K562 (cell line): Measurements from ENCODE around the gene ZSWIM3. TPM values are rescaled to one million over a fixed set of nuclear protein-coding genes. Genes with fewer than 3 reads are reported as not detected.

Experiments
- ATAC-seq: fragments of 200-7000 bp; cut with Tn5 transposase; 3 replicates; pipeline ENCODE4 v1.9.1; 2020; ENCODE audit warnings: moderate library complexity
- Bru-seq: library from RNA; stranded (reverse); fragments of 400-500 nt; gene quantifications from one replicate; lab custom pipeline; 2021; lab: Mats Ljungman, UMichigan
- BruChase-seq, 2 experiments: library from RNA; stranded (reverse); fragments of 400-500 nt; gene quantifications; one replicate each; lab custom pipeline; 2021; lab: Mats Ljungman, UMichigan
- BruUV-seq: library from RNA; stranded (reverse); fragments of 400-500 nt; replicated peaks from 2 replicates; lab custom pipeline; 2021; lab: Mats Ljungman, UMichigan
- CTCF ChIA-PET: fragments of 300-600 bp; formaldehyde crosslinking; extraction: SDS; loops from one replicate; lab custom pipeline; 2021; ENCODE audit warnings: low intra/inter-chr PET ratio; lab: Yijun Ruan, JAX
- POLR2A ChIA-PET: fragments of 300-600, 350-650 bp; sonication (Branson Sonifier 250); formaldehyde crosslinking; extraction: SDS; loops from one replicate; lab custom pipeline; 2021; ENCODE audit warnings: antibody characterized with exemption, inconsistent platforms; lab: Yijun Ruan, JAX
- DNase-seq, 4 experiments: peaks; one replicate each; pipeline versions ENCODE4 v3.0.0 to v3.0.0-alpha.2; 2011 to 2018; ENCODE audit warnings: low spot score in 3 of 4, mixed read lengths in 3 of 4; ENCODE audit errors: extremely low read depth in 1 of 4
- FAIRE-seq: peaks from 2 replicates; lab custom pipeline; 2011; peaks lifted over from hg19 to GRCh38; lab: Jason Lieb, UNC
- H2AFZ ChIP-seq: 2 replicates; pipeline ENCODE4 v1.6.0; 2011; ENCODE audit warnings: low read depth, low read length, control low read depth, inconsistent platforms
- H3K27ac ChIP-seq: fragments of 200-600 bp; 3 replicates; pipeline ENCODE4 v1.8.0; 2011; ENCODE audit warnings: low read depth, mild to moderate bottlenecking, control low read depth, inconsistent platforms, low read length, moderate library complexity, mixed read lengths; ENCODE audit errors: extremely low read depth
- H3K27me3 ChIP-seq, 2 experiments: fragments of 300-600 bp in 1 of 2; 2 replicates in 1 of 2; 3 replicates in 1 of 2; pipeline versions ENCODE4 v1.6.0 to v1.8.0; 2011; ENCODE audit warnings: inconsistent platforms in 2 of 2, low read length in 2 of 2, mild to moderate bottlenecking in 1 of 2, mixed read lengths in 1 of 2, moderate library complexity in 1 of 2; ENCODE audit not compliant: control insufficient read depth in 2 of 2, insufficient read depth in 2 of 2
- H3K36me3 ChIP-seq: fragments of 300-600 bp; 3 replicates; pipeline ENCODE4 v1.8.0; 2011; ENCODE audit warnings: mild to moderate bottlenecking, low read length, inconsistent platforms; ENCODE audit not compliant: control insufficient read depth, insufficient read depth
- H3K4me1 ChIP-seq, 2 experiments: fragments of 200-600 bp in 1 of 2; replicated peaks in 1 of 2; 2 replicates in 1 of 2; 3 replicates in 1 of 2; pipeline versions ENCODE4 v1.5.1 to v1.8.0; 2011; ENCODE audit warnings: inconsistent platforms in 2 of 2, low read length in 2 of 2, mild to moderate bottlenecking in 1 of 2, mixed read lengths in 1 of 2, moderate library complexity in 1 of 2; ENCODE audit not compliant: control insufficient read depth in 2 of 2, insufficient read depth in 2 of 2
- H3K4me2 ChIP-seq: 2 replicates; pipeline ENCODE4 v1.6.1; 2011; ENCODE audit warnings: low read length, control low read depth, inconsistent platforms, mixed read lengths; ENCODE audit not compliant: insufficient read depth
- H3K4me3 ChIP-seq: fragments of 200-600 bp; sonication (generic), shearing (Covaris generic); 2 replicates; pipeline ENCODE4 v1.5.1; 2016; ENCODE audit warnings: control low read depth, inconsistent platforms
- H3K79me2 ChIP-seq: fragments of 200-600 bp; 3 replicates; pipeline ENCODE4 v1.8.0; 2011; ENCODE audit warnings: low read length, inconsistent platforms; ENCODE audit not compliant: control insufficient read depth, insufficient read depth
- H3K9ac ChIP-seq, 2 experiments: 2 replicates each; pipeline versions ENCODE4 v1.6.0 to v1.6.1; 2011; ENCODE audit warnings: low read depth in 2 of 2, low read length in 2 of 2, control low read depth in 1 of 2, inconsistent platforms in 1 of 2, mild to moderate bottlenecking in 1 of 2, mixed read lengths in 1 of 2; ENCODE audit not compliant: insufficient read depth in 1 of 2
- H3K9me1 ChIP-seq: one replicate; pipeline ENCODE4 v1.6.0; 2011; ENCODE audit warnings: inconsistent platforms, mild to moderate bottlenecking, low read length, moderate library complexity; ENCODE audit not compliant: control insufficient read depth, insufficient read depth
- H3K9me3 ChIP-seq: replicated peaks from 2 replicates; pipeline ENCODE4 v1.5.1; 2011; ENCODE audit warnings: low read depth, low read length, inconsistent platforms; ENCODE audit not compliant: control insufficient read depth, insufficient read depth
- H4K20me1 ChIP-seq: replicated peaks from 2 replicates; pipeline ENCODE4 v1.6.1; 2011; ENCODE audit warnings: low read length, inconsistent platforms, mixed read lengths; ENCODE audit not compliant: control insufficient read depth, insufficient read depth
- MBD2 ChIP-seq: sonication (generic); IDR thresholded peaks from 2 replicates; pipeline ENCODE4 v1.6.1; 2016; ENCODE audit warnings: low read depth, borderline replicate concordance
- NR2C1 ChIP-seq, 2 experiments: fragments of 450-650 bp; IDR thresholded peaks; 2 replicates each; pipeline ENCODE4 v1.6.1; 2017; ENCODE audit warnings: mild to moderate bottlenecking in 2 of 2, antibody characterized with exemption in 1 of 2, inconsistent platforms in 1 of 2, missing compliant biosample characterization in 1 of 2, missing genetic modification characterization in 1 of 2
- NR2C2 ChIP-seq, 2 experiments: fragments of 200-800 bp in 1 of 2; sonication (Bioruptor generic) in 1 of 2; sonication (generic) in 1 of 2; formaldehyde crosslinking in 1 of 2; IDR thresholded peaks; 2 replicates each; pipeline versions ENCODE4 v1.6.1 to v1.8.0; 2016 to 2022; ENCODE audit warnings: mild to moderate bottlenecking in 1 of 2, missing compliant biosample characterization in 1 of 2, missing genetic modification characterization in 1 of 2, missing genetic modification reagents in 1 of 2
- RBM25 ChIP-seq: fragments of 200-400 bp; formaldehyde crosslinking; IDR thresholded peaks from 2 replicates; pipeline ENCODE4 v1.6.1; 2018; ENCODE audit warnings: low read length, low read depth, moderate library complexity; ENCODE audit not compliant: severe bottlenecking
- SAFB ChIP-seq: fragments of 200-400 bp; formaldehyde crosslinking; IDR thresholded peaks from 2 replicates; pipeline ENCODE4 v1.6.1; 2017; ENCODE audit warnings: low read depth, low read length, borderline replicate concordance
- SUPT5H ChIP-seq: fragments of 450-650 bp; IDR thresholded peaks from 2 replicates; pipeline ENCODE4 v1.6.1; 2016
- TEAD1 ChIP-seq, 2 experiments: fragments of 450-650 bp in 1 of 2; sonication (generic) in 1 of 2; formaldehyde crosslinking; IDR thresholded peaks; 2 replicates each; pipeline versions ENCODE4 v1.4.0 to v1.8.0; 2020 to 2022; ENCODE audit warnings: mild to moderate bottlenecking in 2 of 2, missing genetic modification reagents in 1 of 2
- WGBS: fragments of 100-300 bp; shearing (Covaris generic); methylation state at CpG from one replicate; pipeline ENCODE4 v1.1.6; 2016; ENCODE audit warnings: low coverage, mixed read lengths; ENCODE audit not compliant: insufficient coverage; ENCODE audit errors: missing lambda C conversion rate; 5-methylcytosine and 5-hydroxymethylcytosine counted together
- in situ Hi-C: fragments of 300-500 bp; cut with MboI; formaldehyde crosslinking; loops from 4 replicates; pipeline ENCODE4 v1.15.0; 2018; ENCODE audit warnings: inconsistent platforms, mixed read lengths
- intact Hi-C: fragments of 100-400 bp; cut with micrococcal nuclease; formaldehyde crosslinking; loops from 2 replicates; pipeline ENCODE4 v1.14.2; 2022
- long read RNA-seq, 3 experiments: library from polyadenylated mRNA in 2 of 3; library from RNA in 1 of 3; unstranded in 2 of 3; stranded (forward) in 1 of 3; transcript quantifications; one replicate each; pipeline ENCODE4 v2.0.0, GENCODE V29; 2019 to 2022
- polyA minus RNA-seq, 3 experiments: library from RNA; depleted of rRNA, polyadenylated mRNA; stranded (reverse); fragments of >200 nt; gene quantifications; 2 replicates each; pipeline ENCODE4 v1.2.3, GENCODE V29; 2011
- polyA plus RNA-seq, 8 experiments: library from polyadenylated mRNA; depleted of rRNA in 4 of 8; stranded (reverse) in 5 of 8; unstranded in 3 of 8; fragments of >200 nt; fragmentation: Nextera tagmentation in 2 of 8; fragmentation: Illumina TruSeq in 1 of 8; extraction: Ambion mirVana in 2 of 8; extraction: Trizol in 1 of 8; gene quantifications; 2 replicates each; pipeline versions ENCODE4 v1.2.1 to v1.2.3, GENCODE V29; 2011 to 2014; ENCODE audit warnings: inconsistent platforms in 1 of 8, missing spikeins in 1 of 8
- total RNA-seq, 7 experiments: library from RNA; depleted of rRNA in 6 of 7; stranded (reverse); fragments of >200 nt in 6 of 7; fragmentation: Illumina TruSeq in 2 of 7; extraction: Trizol in 2 of 7; gene quantifications; 2 replicates each; pipeline versions ENCODE4 v1.2.1 to v1.2.3, GENCODE V29; 2011 to 2021; ENCODE audit warnings: low replicate concordance in 1 of 7
- TF ChIP-seq, protein P1 (sequence below): fragments of 450-650 bp; formaldehyde crosslinking; IDR thresholded peaks from 2 replicates; pipeline ENCODE4 v1.4.0; 2022; ENCODE audit warnings: mild to moderate bottlenecking, moderate library complexity
- TF ChIP-seq, protein P2 (sequence below): fragments of 450-650 bp; IDR thresholded peaks from 2 replicates; pipeline ENCODE4 v1.6.1; 2014; ENCODE audit warnings: low read depth, mild to moderate bottlenecking, moderate library complexity, borderline replicate concordance
- TF ChIP-seq, protein P3 (sequence below): IDR thresholded peaks from 2 replicates; pipeline ENCODE4 v1.6.1; 2012; ENCODE audit warnings: low read depth, low read length, improper control_type of control experiment, borderline replicate concordance

The ZSWIM3 gene
- total RNA-seq (2011; cell fraction: chromatin; rRNA removed; ENCODE audit: low replicate concordance) = 3.7 and 6.4 TPM in 2 replicates
- total RNA-seq (2011; cell fraction: nucleolus; rRNA removed) = 4.2 and 5.5 TPM in 2 replicates
- 3.1 and 3.6 TPM in 2 replicates for total RNA-seq (2011; cell fraction: nucleoplasm; rRNA removed)
- 2.4 and 2.7 TPM in 2 replicates for total RNA-seq (2014; rRNA removed)
- total RNA-seq (2014; rRNA removed; fragmentation: Illumina TruSeq; extraction: Trizol) = 2.6 and 2.8 TPM in 2 replicates
- 3.6 and 4.0 TPM in 2 replicates for total RNA-seq (2015; rRNA removed; fragmentation: Illumina TruSeq; extraction: Trizol)
- 2.5 and 2.9 TPM in 2 replicates for total RNA-seq (2021)
- polyA plus RNA-seq (2011; rRNA removed) = 4.3 and 5.4 TPM in 2 replicates
- 4.5 and 4.6 TPM in 2 replicates for polyA plus RNA-seq (2011; cell fraction: cytosol; rRNA removed)
- 3.4 and 3.6 TPM in 2 replicates for polyA plus RNA-seq (2011; cell fraction: nucleus; rRNA removed)
- 2.2 and 3.5 TPM in 2 replicates for polyA plus RNA-seq (2012)
- polyA plus RNA-seq (2014; fragmentation: Illumina TruSeq; extraction: Trizol) = 2.6 and 3.0 TPM in 2 replicates
- polyA plus RNA-seq (2014; fragmentation: Nextera tagmentation; extraction: Ambion mirVana) = 1 to 10 TPM; 1.7 to 1.8 TPM
- 1.8 and 3.7 TPM in 2 replicates for polyA plus RNA-seq (2014; rRNA removed)
- polyA minus RNA-seq (2011; rRNA and poly(A)+ RNA removed) = 7.4 and 7.9 TPM in 2 replicates
- 3.4 and 4.7 TPM in 2 replicates for polyA minus RNA-seq (2011; cell fraction: cytosol; rRNA and poly(A)+ RNA removed)
- polyA minus RNA-seq (2011; cell fraction: nucleus; rRNA and poly(A)+ RNA removed) = 0.81 and 3.1 TPM in 2 replicates
- Bru-seq, nascent RNA = percentile 45 among the genes with signal in this experiment
- percentile 48 among the genes with signal in this experiment for BruChase-seq, experiment 1, labeled RNA remaining after a 2-hour chase
- percentile 45 among the genes with signal in this experiment for BruChase-seq, experiment 2, labeled RNA remaining after a 6-hour chase
- long read RNA-seq, experiment 1, transcript ZSWIM3-201 (2 exons, 2,773 nt) = major isoform, 7 of 9 reads
- long read RNA-seq, experiment 1, partial matches to known transcripts = 0 of 9 reads
- long read RNA-seq, experiment 1, other reads (novel, unspliced or antisense) = 2 of 9 reads
- long read RNA-seq, experiment 2 = 0 reads
- long read RNA-seq, experiment 3, partial matches to known transcripts = 0 of 2 reads
- long read RNA-seq, experiment 3, other reads (novel, unspliced or antisense) = 0 of 2 reads

DNA sequence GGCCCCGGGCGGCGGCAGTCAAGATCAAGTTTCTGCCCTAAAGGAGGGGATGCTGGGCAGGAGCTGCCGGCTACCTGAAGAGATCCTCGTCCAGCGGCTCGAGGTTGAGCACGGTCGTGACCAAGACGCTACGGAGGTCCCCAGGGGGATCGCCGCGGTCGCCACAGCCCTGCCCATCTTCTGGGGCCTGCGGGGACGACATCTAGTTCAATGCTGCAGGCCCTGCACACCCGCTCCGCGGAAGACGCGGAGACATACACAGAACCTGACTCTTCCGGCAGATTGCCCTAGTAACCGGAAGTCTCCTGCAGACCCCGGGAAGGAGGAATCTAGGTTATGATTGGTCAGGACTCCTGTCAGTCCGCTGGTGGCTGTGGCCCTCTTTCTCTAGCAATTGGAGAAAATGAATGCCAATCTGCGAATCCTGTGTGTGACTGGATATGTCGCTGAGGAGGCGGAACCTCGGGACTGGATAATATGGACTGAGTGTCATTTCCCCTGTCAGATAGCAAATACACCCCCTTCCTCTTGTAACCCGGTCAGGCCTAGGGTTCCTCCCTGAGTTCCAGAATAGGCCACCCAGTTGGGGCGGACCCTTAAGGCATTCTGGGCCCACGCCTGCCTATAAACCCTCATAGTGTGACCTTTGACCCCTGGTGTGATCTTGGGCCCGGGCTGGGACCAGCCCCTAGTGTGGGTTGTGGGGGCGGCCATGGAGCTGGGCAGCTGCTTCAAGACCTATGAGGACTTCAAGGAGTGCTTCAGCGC lies at the start of gene ZSWIM3, which contains the start of gene ACOT8:
Gene ZSWIM3, plus strand, starts transcription at position 501 of the 768 bp plus-strand sequence. Its CDS starts 212 bp downstream, at position 713.
Gene ACOT8, minus strand, starts transcription at position 279 of the 768 bp plus-strand sequence. Its CDS starts 77 bp downstream, at position 202.
- H3K36me3 ChIP-seq = peaks cover 10% of the 10 kb centered on the region; the same call in 2 of the 3 replicates
- H4K20me1 ChIP-seq = no peaks in the 10 kb centered on the region
- ATAC-seq (peak; percentile 97), DNase-seq (peak; percentile 99 to 100 (median 100)), FAIRE-seq (peak; percentile 97)
- peak within 1 kb of the TSS; percentile 93 for H2AFZ ChIP-seq
- CTCF ChIA-PET = no interaction called here
- BruUV-seq = no TSS peak
- peak within 1 kb of the TSS; percentile 94 for H3K4me2 ChIP-seq
- peak within 1 kb of the TSS; percentile 88 for H3K27ac ChIP-seq
- H3K4me3 ChIP-seq = peak within 1 kb of the TSS; percentile 72
- no peaks in the 10 kb centered on the region for H3K9me1 ChIP-seq
- H3K27me3 ChIP-seq = no peaks in the 10 kb centered on the region
- peaks cover 21 to 28% of the 10 kb centered on the region in 2 experiments for H3K4me1 ChIP-seq
- WGBS = under 1% methylated on average over 36 of the region's 36 CpGs
- intact Hi-C loops (loop anchor here (2.0 kb wide), 1 partner anchor 78 kb away; the partner anchor contains the start of gene PCIF1), in situ Hi-C loops (no loop called here)
- H3K79me2 ChIP-seq = peaks cover 24% of the 10 kb centered on the region
- no peaks in the 10 kb centered on the region for H3K9me3 ChIP-seq
- POLR2A ChIA-PET = interaction anchor here (0.6 to 1.7 kb wide), 9 partner anchors 15 to 128 kb away, joined by 3 to 8 read pairs (median 3); partner anchors contain the start of gene PLTP
- H3K9ac ChIP-seq = peak within 1 kb of the TSS; percentile 57 to 93
- peak; percentile 97 for TF ChIP-seq NR2C1 (IDR thresholded peaks at IDR 0.05)
- peak; percentile 98 for TF ChIP-seq NR2C1 (tag; IDR thresholded peaks at IDR 0.05)
- TF ChIP-seq RBM25 = peak; percentile 99
- no peak for TF ChIP-seq SAFB
- TF ChIP-seq NR2C2 (CRISPR knock-in tag; IDR thresholded peaks at IDR 0.05) = peak; percentile 96
- peak; percentile 99 for TF ChIP-seq NR2C2 (tag; IDR thresholded peaks at IDR 0.05)
- peak; percentile 99 for TF ChIP-seq MBD2
- peak; percentile 74 for TF ChIP-seq SUPT5H
- TF ChIP-seq, protein P1, sequence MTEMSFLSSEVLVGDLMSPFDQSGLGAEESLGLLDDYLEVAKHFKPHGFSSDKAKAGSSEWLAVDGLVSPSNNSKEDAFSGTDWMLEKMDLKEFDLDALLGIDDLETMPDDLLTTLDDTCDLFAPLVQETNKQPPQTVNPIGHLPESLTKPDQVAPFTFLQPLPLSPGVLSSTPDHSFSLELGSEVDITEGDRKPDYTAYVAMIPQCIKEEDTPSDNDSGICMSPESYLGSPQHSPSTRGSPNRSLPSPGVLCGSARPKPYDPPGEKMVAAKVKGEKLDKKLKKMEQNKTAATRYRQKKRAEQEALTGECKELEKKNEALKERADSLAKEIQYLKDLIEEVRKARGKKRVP = 0 out of 2 replicates have a peak, but pooled peaks have one; percentile 25
- TF ChIP-seq, protein P2, sequence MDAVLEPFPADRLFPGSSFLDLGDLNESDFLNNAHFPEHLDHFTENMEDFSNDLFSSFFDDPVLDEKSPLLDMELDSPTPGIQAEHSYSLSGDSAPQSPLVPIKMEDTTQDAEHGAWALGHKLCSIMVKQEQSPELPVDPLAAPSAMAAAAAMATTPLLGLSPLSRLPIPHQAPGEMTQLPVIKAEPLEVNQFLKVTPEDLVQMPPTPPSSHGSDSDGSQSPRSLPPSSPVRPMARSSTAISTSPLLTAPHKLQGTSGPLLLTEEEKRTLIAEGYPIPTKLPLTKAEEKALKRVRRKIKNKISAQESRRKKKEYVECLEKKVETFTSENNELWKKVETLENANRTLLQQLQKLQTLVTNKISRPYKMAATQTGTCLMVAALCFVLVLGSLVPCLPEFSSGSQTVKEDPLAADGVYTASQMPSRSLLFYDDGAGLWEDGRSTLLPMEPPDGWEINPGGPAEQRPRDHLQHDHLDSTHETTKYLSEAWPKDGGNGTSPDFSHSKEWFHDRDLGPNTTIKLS = no peak; the same call in 1 of the 2 replicates
- TF ChIP-seq, protein P3, sequence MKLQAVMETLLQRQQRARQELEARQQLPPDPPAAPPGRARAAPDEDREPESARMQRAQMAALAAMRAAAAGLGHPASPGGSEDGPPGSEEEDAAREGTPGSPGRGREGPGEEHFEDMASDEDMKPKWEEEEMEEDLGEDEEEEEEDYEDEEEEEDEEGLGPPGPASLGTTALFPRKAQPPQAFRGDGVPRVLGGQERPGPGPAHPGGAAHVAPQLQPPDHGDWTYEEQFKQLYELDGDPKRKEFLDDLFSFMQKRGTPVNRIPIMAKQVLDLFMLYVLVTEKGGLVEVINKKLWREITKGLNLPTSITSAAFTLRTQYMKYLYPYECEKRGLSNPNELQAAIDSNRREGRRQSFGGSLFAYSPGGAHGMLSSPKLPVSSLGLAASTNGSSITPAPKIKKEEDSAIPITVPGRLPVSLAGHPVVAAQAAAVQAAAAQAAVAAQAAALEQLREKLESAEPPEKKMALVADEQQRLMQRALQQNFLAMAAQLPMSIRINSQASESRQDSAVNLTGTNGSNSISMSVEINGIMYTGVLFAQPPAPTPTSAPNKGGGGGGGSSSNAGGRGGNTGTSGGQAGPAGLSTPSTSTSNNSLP = peak; percentile 99
- TF ChIP-seq TEAD1 (CRISPR knock-in tag; IDR thresholded peaks at IDR 0.05) = 0 out of 4 replicates have a peak, but pooled peaks of 1 of the 2 experiments have one; percentile 4
